ENCODE data around the gene PMEPA1. TPM values are rescaled to one million over a fixed set of nuclear protein-coding genes. Genes with fewer than 3 reads are reported as not detected.

PMEPA1 gene
- total and polyA plus RNA-seq, 2 donors (not counting 1 experiment from before 2014, with no cell fraction given), result 9.9 to 37.4 TPM

- ChIA-PET CTCF (no interaction called here), POLR2A (no interaction called here)
- no peak for DNase-seq
- no peak overlapping the region for H3K4me3 ChIP-seq (ENCODE audit: control extremely low read depth in 1 of 5, extremely low read depth in 1 of 5, insufficient read depth in 1 of 5, low read depth in 2 of 5, low read length in 4 of 5)
- intact Hi-C loops (cut with micrococcal nuclease), result loop anchor here (10.0 kb wide), 1 partner anchor 1316 kb away; the partner anchor contains the start of gene CTSZ
- H2AFZ ChIP-seq (ENCODE audit: insufficient read depth, low read depth, low read length, poor library complexity, severe bottlenecking), result no peak overlapping the region
- peaks cover 100% of the 10 kb centered on the region for H3K79me2 ChIP-seq (ENCODE audit: control insufficient read depth, insufficient read depth, low read length)
- peaks cover 0 to 14% of the 10 kb centered on the region in 2 experiments for H3K36me3 ChIP-seq (replicated peaks in 1 of 2; ENCODE audit: control extremely low read depth in 1 of 2, control insufficient read depth in 1 of 2, extremely low read depth in 1 of 2, insufficient read depth in 2 of 2, low read length in 1 of 2)
- Mint-ChIP-seq H3K27ac (no peak overlapping the region), H3K27me3 (no peaks in the 10 kb centered on the region), H3K4me3 (peak overlapping the region; percentile 7), H3K4me1 (peaks cover 90% of the 10 kb centered on the region), H3K9me3 (ENCODE audit: insufficient read depth) (no peaks in the 10 kb centered on the region)
- no peak overlapping the region for H3K27ac ChIP-seq (ENCODE audit: low read length in 2 of 2)
- no peak overlapping the region for H3K9ac ChIP-seq (ENCODE audit: low read length)
- H3K27me3 ChIP-seq (replicated peaks in 1 of 4; ENCODE audit: control extremely low read depth in 1 of 4, control insufficient read depth in 3 of 4, insufficient read depth in 4 of 4, low read length in 3 of 4), result no peaks in the 10 kb centered on the region
- H3K9me3 ChIP-seq (ENCODE audit: control extremely low read depth in 1 of 3, control insufficient read depth in 2 of 3, insufficient read depth in 1 of 3, low read length in 2 of 3), result no peaks in the 10 kb centered on the region
- H3K4me2 ChIP-seq (replicated peaks; ENCODE audit: low read depth, low read length, poor library complexity, severe bottlenecking), result peak overlapping the region; percentile 55
- peaks cover 95% of the 10 kb centered on the region for H4K20me1 ChIP-seq (ENCODE audit: control insufficient read depth, insufficient read depth, low read length, poor library complexity, severe bottlenecking)
- WGBS (ENCODE audit: insufficient coverage), result 95% methylated on average over 9 of the region's 16 CpGs
- ATAC-seq (ENCODE audit: low read depth), result no peak
- peaks cover 86 to 98% of the 10 kb centered on the region in 2 donors for H3K4me1 ChIP-seq (ENCODE audit: control insufficient read depth in 2 of 2, insufficient read depth in 2 of 2, low read length in 2 of 2)
- TF ChIP-seq EZH2 (IDR thresholded peaks at IDR 0.05; ENCODE audit: borderline replicate concordance, insufficient read depth, low read depth, low read length, poor library complexity, severe bottlenecking), result no peak
- no peak for TF ChIP-seq CTCF (IDR thresholded peaks at IDR 0.05)
Observed at GRCh38 chr20:57688864-57689263, 21.0 kb downstream of the PMEPA1 start.

- Histone ChIP-seq H3K4me1 (ENCODE audit: control insufficient read depth in 2 of 2, insufficient read depth in 2 of 2, low read length in 2 of 2) (peaks cover 86 to 98% of the 10 kb centered on the region in 2 donors), H4K20me1 (ENCODE audit: control insufficient read depth, insufficient read depth, low read length, poor library complexity, severe bottlenecking) (peaks cover 89% of the 10 kb centered on the region), H2AFZ (ENCODE audit: insufficient read depth, low read depth, low read length, poor library complexity, severe bottlenecking) (no peak overlapping the region), H3K27ac (ENCODE audit: low read length in 2 of 2) (no peak overlapping the region), H3K79me2 (ENCODE audit: control insufficient read depth, insufficient read depth, low read length) (peaks cover 100% of the 10 kb centered on the region), H3K36me3 (replicated peaks in 1 of 2; ENCODE audit: control extremely low read depth in 1 of 2, control insufficient read depth in 1 of 2, extremely low read depth in 1 of 2, insufficient read depth in 2 of 2, low read length in 1 of 2) (peaks cover 0 to 14% of the 10 kb centered on the region in 2 experiments), H3K9me3 (ENCODE audit: control extremely low read depth in 1 of 3, control insufficient read depth in 2 of 3, insufficient read depth in 1 of 3, low read length in 2 of 3) (no peaks in the 10 kb centered on the region), H3K4me2 (replicated peaks; ENCODE audit: low read depth, low read length, poor library complexity, severe bottlenecking) (peak overlapping the region; percentile 55), H3K9ac (ENCODE audit: low read length) (no peak overlapping the region), H3K27me3 (replicated peaks in 1 of 4; ENCODE audit: control extremely low read depth in 1 of 4, control insufficient read depth in 3 of 4, insufficient read depth in 4 of 4, low read length in 3 of 4) (no peaks in the 10 kb centered on the region), H3K4me3 (ENCODE audit: control extremely low read depth in 1 of 5, extremely low read depth in 1 of 5, insufficient read depth in 1 of 5, low read depth in 2 of 5, low read length in 4 of 5) (no peak overlapping the region)
- POLR2A ChIA-PET, result no interaction called here
- WGBS (ENCODE audit: insufficient coverage), result 6% methylated on average over 4 of the region's 5 CpGs
- Mint-ChIP-seq H3K27me3 (no peaks in the 10 kb centered on the region), H3K4me1 (peaks cover 90% of the 10 kb centered on the region), H3K4me3 (peak overlapping the region; percentile 63), H3K9me3 (ENCODE audit: insufficient read depth) (no peaks in the 10 kb centered on the region), H3K27ac (peak overlapping the region; percentile 16)
- intact Hi-C loops (cut with micrococcal nuclease), result loop anchor here (10.0 kb wide), 1 partner anchor 1317 kb away; the partner anchor contains the start of gene CTSZ
- CTCF ChIA-PET, result no interaction called here
- DNase-seq (peak; percentile 60), ATAC-seq (ENCODE audit: low read depth) (peak; percentile 36)
- TF ChIP-seq EZH2 (IDR thresholded peaks at IDR 0.05; ENCODE audit: borderline replicate concordance, insufficient read depth, low read depth, low read length, poor library complexity, severe bottlenecking), result no peak
- TF ChIP-seq CTCF (IDR thresholded peaks at IDR 0.05), result no peak
Observed at GRCh38 chr20:57688295-57688694, 21.5 kb downstream of the PMEPA1 start.
